NOMO-1 treated with DMSO at 0.1 percent for 48 hours (cell line): ENCODE data around the gene PDZK1IP1.

Source experiments
- DNase-seq: peaks from one replicate; lab custom pipeline; 2025; ENCODE audit not compliant: unreplicated experiment; lab: John Stamatoyannopoulos, UW

Gene PDZK1IP1

GRCh38 chr1:47189844-47190508 lies at the start of gene PDZK1IP1:
TSS of gene PDZK1IP1 (minus strand) at chr1:47190036. CDS start at chr1:47189932, 104 bp downstream.
- DNase-seq = no peak

GRCh38 chr1:47238935-47239592 lies 49.2 kb upstream of the PDZK1IP1 start:
- DNase-seq = no peak

GRCh38 chr1:47235806-47236205 lies 46.0 kb upstream of the PDZK1IP1 start:
- no peak for DNase-seq

GRCh38 chr1:47235241-47235681 lies 45.4 kb upstream of the PDZK1IP1 start:
- no peak for DNase-seq

GRCh38 chr1:47233186-47233585 lies 43.4 kb upstream of the PDZK1IP1 start:
- no peak for DNase-seq

- DNase-seq = no peak
Measured at GRCh38 chr1:47232187-47232874, 42.5 kb upstream of the PDZK1IP1 start, which contains the start of gene TAL1. TSS of gene TAL1 (minus strand) at chr1:47232225. CDS start at chr1:47225888, 6,337 bp downstream.

- DNase-seq = peak; percentile 67
Measured at GRCh38 chr1:47231301-47232186, 41.7 kb upstream of the PDZK1IP1 start.

GRCh38 chr1:47230692-47231300 lies 41.0 kb upstream of the PDZK1IP1 start:
- DNase-seq = peak; percentile 13

GRCh38 chr1:47229886-47230691 lies 40.3 kb upstream of the PDZK1IP1 start:
- DNase-seq = no peak

- DNase-seq = no peak
Measured at GRCh38 chr1:47229031-47229885, 39.4 kb upstream of the PDZK1IP1 start.

- DNase-seq = no peak
Measured at GRCh38 chr1:47228644-47229030, 38.8 kb upstream of the PDZK1IP1 start.

GRCh38 chr1:47227341-47228232 lies 37.8 kb upstream of the PDZK1IP1 start:
- DNase-seq = no peak

- no peak for DNase-seq
Measured at GRCh38 chr1:47226839-47227215, 37.0 kb upstream of the PDZK1IP1 start.

- no peak for DNase-seq
Measured at GRCh38 chr1:47226121-47226838, 36.4 kb upstream of the PDZK1IP1 start.

GRCh38 chr1:47225430-47226100 lies 35.7 kb upstream of the PDZK1IP1 start:
- DNase-seq = no peak

GRCh38 chr1:47224676-47225399 lies 35.0 kb upstream of the PDZK1IP1 start:
- no peak for DNase-seq
